Uterus (tissue), 4 donors: ENCODE data around the gene IP6K1. TPM values are rescaled to one million over a fixed set of nuclear protein-coding genes. Genes with fewer than 3 reads are reported as not detected.

Experiments
- DNase-seq, 2 donors: peaks; one replicate each; pipeline ENCODE4 v3.0.0-alpha.2; 2019 to 2020
- H3K27ac ChIP-seq, 2 donors: fragments of 200-600 bp; sonication (generic); 1 replicate in 1 of 2; 2 replicates in 1 of 2; pipeline ENCODE4 v1.5.1; 2016 to 2018
- H3K27me3 ChIP-seq, 2 donors: fragments of 200-600 bp; sonication (generic); one replicate each; pipeline ENCODE4 v1.5.1; 2018 to 2019; ENCODE audit warnings: control low read depth in 1 of 2
- H3K36me3 ChIP-seq, 2 donors: fragments of 200-600 bp; sonication (generic); one replicate each; pipeline ENCODE4 v1.5.1; 2019; ENCODE audit warnings: control low read depth in 1 of 2
- H3K4me1 ChIP-seq, 2 donors: fragments of 200-600 bp; sonication (generic); one replicate each; pipeline ENCODE4 v1.5.1; 2018 to 2019; ENCODE audit warnings: control low read depth in 1 of 2
- H3K4me3 ChIP-seq, 2 donors: fragments of 200-600 bp; sonication (generic); 1 replicate in 1 of 2; 2 replicates in 1 of 2; pipeline ENCODE4 v1.5.1; 2018 to 2019; ENCODE audit warnings: mild to moderate bottlenecking in 1 of 2
- H3K9me3 ChIP-seq, 2 donors: fragments of 200-600 bp; sonication (generic); one replicate each; pipeline ENCODE4 v1.5.1; 2019; ENCODE audit warnings: control low read depth in 1 of 2
- POLR2A ChIP-seq, 2 donors: fragments of 450-650 bp; IDR thresholded peaks; one replicate each; pipeline ENCODE4 v1.6.1; 2016; ENCODE audit warnings: antibody characterized with exemption in 2 of 2, mild to moderate bottlenecking in 1 of 2, moderate library complexity in 1 of 2
- intact Hi-C: fragments of 100-400 bp; cut with DNase I; formaldehyde crosslinking; loops from one replicate; pipeline ENCODE4 v1.15.1; 2023; ENCODE audit warnings: low total_unique reads
- total RNA-seq, 4 donors: library from RNA; depleted of rRNA in 3 of 4; stranded (reverse); fragments of >200 nt in 3 of 4; gene quantifications; one replicate each; pipeline versions ENCODE4 v1.1.0 to v1.2.4, GENCODE V29; 2014 to 2023
- TF ChIP-seq, protein P1 (sequence below), 4 experiments: fragments of 200-600 bp in 2 of 4; fragments of 450-650 bp in 2 of 4; sonication (generic) in 2 of 4; IDR thresholded peaks; one replicate each; pipeline ENCODE4 v1.5.1; 2016 to 2019; ENCODE audit warnings: antibody characterized with exemption in 4 of 4, mild to moderate bottlenecking in 2 of 4, moderate library complexity in 1 of 4
- donor health status: DM: yes; HTN: yes; CAD: no.

IP6K1 gene
- total RNA-seq, 4 donors from 2014 or later: 41.8 to 58.4 (median 50.9) TPM

DNA sequence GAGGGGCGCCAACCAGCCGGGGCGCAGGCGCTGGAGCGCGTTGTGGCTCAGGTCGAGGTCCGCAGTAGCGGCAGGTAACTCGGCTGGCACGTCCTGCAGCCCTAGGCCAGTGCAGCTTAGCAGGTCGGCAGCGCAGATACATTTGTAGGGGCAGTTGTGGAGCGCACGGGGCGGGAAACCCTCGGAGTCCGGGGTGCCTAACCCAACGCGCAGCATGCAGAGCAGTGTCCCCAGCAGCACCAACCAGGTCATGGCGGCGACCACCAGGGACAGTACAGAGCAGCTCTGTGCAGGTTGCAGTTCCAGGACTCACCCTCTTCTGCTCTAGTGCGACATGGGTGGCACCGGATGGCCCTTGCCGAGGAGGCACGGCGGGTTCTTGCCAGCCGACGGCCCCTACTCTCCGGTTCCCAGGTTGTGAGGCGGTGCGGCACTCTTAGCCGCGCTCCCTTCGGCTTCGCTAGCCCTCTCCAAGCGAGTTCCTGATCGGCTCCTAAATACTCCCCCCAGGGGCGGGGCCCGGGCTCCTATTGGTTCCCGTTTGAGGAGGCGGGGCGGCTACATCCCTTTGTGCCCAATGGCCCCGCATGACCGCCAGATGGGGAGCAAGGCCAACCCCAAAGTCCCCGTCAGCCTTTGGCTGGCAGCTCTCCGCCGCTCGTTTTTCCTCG lies 67.0 kb downstream of the IP6K1 start, which contains the start of gene AMIGO3:
TSS of gene AMIGO3 (minus strand) at position 471 of the 671 bp plus-strand sequence. CDS start at position 252, 219 bp downstream.
- Histone ChIP-seq H3K36me3 (no peaks in the 10 kb centered on the region), H3K4me3 (peak within 1 kb of the TSS; percentile 45 to 46), H3K27ac (peak within 1 kb of the TSS; percentile 25 to 40), H3K27me3 (no peaks in the 10 kb centered on the region), H3K9me3 (no peaks in the 10 kb centered on the region), H3K4me1 (peaks cover 0 to 15% of the 10 kb centered on the region in 2 donors)
- intact Hi-C loops: no loop called here
- peak; percentile 95 for DNase-seq
- TF ChIP-seq POLR2A (IDR thresholded peaks at IDR 0.05): peak; percentile 72 to 79
- TF ChIP-seq, protein P1, sequence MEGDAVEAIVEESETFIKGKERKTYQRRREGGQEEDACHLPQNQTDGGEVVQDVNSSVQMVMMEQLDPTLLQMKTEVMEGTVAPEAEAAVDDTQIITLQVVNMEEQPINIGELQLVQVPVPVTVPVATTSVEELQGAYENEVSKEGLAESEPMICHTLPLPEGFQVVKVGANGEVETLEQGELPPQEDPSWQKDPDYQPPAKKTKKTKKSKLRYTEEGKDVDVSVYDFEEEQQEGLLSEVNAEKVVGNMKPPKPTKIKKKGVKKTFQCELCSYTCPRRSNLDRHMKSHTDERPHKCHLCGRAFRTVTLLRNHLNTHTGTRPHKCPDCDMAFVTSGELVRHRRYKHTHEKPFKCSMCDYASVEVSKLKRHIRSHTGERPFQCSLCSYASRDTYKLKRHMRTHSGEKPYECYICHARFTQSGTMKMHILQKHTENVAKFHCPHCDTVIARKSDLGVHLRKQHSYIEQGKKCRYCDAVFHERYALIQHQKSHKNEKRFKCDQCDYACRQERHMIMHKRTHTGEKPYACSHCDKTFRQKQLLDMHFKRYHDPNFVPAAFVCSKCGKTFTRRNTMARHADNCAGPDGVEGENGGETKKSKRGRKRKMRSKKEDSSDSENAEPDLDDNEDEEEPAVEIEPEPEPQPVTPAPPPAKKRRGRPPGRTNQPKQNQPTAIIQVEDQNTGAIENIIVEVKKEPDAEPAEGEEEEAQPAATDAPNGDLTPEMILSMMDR (IDR thresholded peaks at IDR 0.05): peak; percentile 19 to 77 (median 60)

DNA sequence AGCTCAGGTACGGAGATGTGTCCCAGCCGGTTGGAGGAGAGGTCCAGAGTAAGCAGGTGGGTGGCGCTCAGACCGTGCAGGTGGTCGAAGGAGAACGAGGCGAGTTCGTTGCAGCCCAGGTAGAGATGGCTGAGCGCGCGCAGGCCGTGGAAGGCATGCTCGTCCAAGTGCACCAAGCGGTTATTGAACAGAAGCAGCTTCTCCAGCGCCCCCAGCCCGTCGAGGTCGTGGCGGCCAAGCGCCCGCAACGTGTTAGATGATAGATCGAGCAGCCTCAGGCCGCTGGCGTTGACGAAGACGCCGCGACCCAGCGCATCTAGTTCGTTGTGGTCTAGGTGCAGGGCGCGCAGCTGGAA lies 67.5 kb downstream of the IP6K1 start:
- Histone ChIP-seq H3K9me3 (no peaks in the 10 kb centered on the region), H3K27me3 (no peaks in the 10 kb centered on the region), H3K4me3 (peak overlapping the region; percentile 45 to 46), H3K27ac (no peak overlapping the region), H3K4me1 (peaks cover 0 to 12% of the 10 kb centered on the region in 2 donors), H3K36me3 (no peaks in the 10 kb centered on the region)
- peak in 1 of 2 donors; percentile 22 for DNase-seq
- TF ChIP-seq POLR2A (IDR thresholded peaks at IDR 0.05): no peak
- TF ChIP-seq, protein P1 (IDR thresholded peaks at IDR 0.05): no peak
- intact Hi-C loops: no loop called here

GRCh38 chr3:49717959-49718857 lies 68.1 kb downstream of the IP6K1 start:
- Histone ChIP-seq H3K9me3 (no peaks in the 10 kb centered on the region), H3K4me1 (peaks cover 0 to 12% of the 10 kb centered on the region in 2 donors), H3K27ac (no peak overlapping the region), H3K36me3 (no peaks in the 10 kb centered on the region), H3K4me3 (no peak overlapping the region), H3K27me3 (no peaks in the 10 kb centered on the region)
- intact Hi-C loops: no loop called here
- TF ChIP-seq, protein P1 (IDR thresholded peaks at IDR 0.05): no peak
- no peak for TF ChIP-seq POLR2A (IDR thresholded peaks at IDR 0.05)
- peak in 1 of 2 donors; percentile 18 for DNase-seq

GRCh38 chr3:49717211-49717958 lies 69.0 kb downstream of the IP6K1 start:
- peaks cover 0 to 5% of the 10 kb centered on the region in 2 donors for H3K4me1 ChIP-seq
- DNase-seq: peak in 1 of 2 donors; percentile 12
- no peaks in the 10 kb centered on the region for H3K36me3 ChIP-seq
- H3K27ac ChIP-seq: no peak overlapping the region
- intact Hi-C loops: no loop called here
- H3K27me3 ChIP-seq: no peaks in the 10 kb centered on the region
- no peaks in the 10 kb centered on the region for H3K9me3 ChIP-seq
- H3K4me3 ChIP-seq: no peak overlapping the region
- TF ChIP-seq, protein P1 (IDR thresholded peaks at IDR 0.05): no peak
- no peak for TF ChIP-seq POLR2A (IDR thresholded peaks at IDR 0.05)
